ENCODE results near the gene FBXO48.

- TF ChIP-seq EZH2 (IDR thresholded peaks at IDR 0.05; ENCODE audit: low read length) (no peak), CTCF (optimal IDR thresholded peaks at IDR 0.05 in 1 of 3, IDR thresholded peaks at IDR 0.05 in 1 of 3, conservative IDR thresholded peaks at IDR 0.05 in 1 of 3; ENCODE audit: extremely low read depth in 1 of 3, insufficient read depth in 2 of 3, low read length in 3 of 3) (no peak)
Measured at GRCh38 chr2:68429311-68429826, 37.7 kb downstream of the FBXO48 start.
